GM21447 (cell line): Measurements from ENCODE around the gene SRGAP3.
A peak's percentile ranks its signal among the peaks of the same experiment; 100 is the strongest.

Source experiments
- ATAC-seq: cut with Tn5 transposase; IDR thresholded peaks from one replicate; pipeline ENCODE4 v1.9.1; 2021; ENCODE audit not compliant: unreplicated experiment

SRGAP3 gene

GRCh38 chr3:8996216-8996615 lies 253.2 kb downstream of the SRGAP3 start:
- no peak for ATAC-seq

DNA sequence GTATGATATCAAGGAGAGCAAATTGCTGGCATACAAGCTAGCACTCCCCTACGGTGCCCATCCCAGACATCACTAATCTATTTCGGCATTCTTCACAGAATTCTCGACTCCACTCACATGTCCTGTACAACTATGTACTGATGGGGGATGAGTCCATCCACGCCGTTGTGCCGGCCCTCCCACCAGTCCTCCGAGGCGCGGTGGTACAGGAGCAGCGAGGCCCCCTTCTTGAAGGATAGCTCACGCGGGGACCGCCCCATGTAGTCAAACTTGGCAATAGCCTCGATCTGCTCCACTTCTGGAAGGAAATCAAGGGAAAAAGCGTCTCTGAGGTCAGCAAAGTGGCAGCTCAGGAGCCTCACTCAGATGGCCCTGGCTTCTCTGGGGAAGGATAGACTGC lies 255.2 kb downstream of the SRGAP3 start:
- ATAC-seq: no peak

- ATAC-seq: no peak
These were observed 256.1 kb downstream of the SRGAP3 start for GRCh38 chr3:8993331-8993730.

GRCh38 chr3:8992854-8993253 lies 256.6 kb downstream of the SRGAP3 start:
- no peak for ATAC-seq

DNA sequence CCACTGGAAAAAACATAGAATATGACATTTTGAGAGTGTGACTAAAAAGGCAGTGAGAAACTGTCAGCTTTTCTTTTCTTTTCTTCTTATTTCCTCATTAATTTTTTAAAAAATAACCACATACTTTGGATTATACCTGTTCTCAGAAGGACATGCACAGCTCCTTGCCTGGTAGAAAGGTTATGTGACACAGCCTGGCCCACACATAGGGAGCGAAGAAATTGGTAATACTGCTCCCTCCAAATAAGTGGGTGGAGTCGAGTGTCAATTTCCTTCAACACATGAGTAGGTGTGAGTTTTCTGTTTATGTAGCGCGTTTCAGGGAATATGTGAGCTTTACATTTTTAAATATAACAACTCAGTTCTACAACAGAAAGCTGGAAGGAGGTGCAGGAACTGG lies 257.2 kb downstream of the SRGAP3 start:
- no peak for ATAC-seq

DNA sequence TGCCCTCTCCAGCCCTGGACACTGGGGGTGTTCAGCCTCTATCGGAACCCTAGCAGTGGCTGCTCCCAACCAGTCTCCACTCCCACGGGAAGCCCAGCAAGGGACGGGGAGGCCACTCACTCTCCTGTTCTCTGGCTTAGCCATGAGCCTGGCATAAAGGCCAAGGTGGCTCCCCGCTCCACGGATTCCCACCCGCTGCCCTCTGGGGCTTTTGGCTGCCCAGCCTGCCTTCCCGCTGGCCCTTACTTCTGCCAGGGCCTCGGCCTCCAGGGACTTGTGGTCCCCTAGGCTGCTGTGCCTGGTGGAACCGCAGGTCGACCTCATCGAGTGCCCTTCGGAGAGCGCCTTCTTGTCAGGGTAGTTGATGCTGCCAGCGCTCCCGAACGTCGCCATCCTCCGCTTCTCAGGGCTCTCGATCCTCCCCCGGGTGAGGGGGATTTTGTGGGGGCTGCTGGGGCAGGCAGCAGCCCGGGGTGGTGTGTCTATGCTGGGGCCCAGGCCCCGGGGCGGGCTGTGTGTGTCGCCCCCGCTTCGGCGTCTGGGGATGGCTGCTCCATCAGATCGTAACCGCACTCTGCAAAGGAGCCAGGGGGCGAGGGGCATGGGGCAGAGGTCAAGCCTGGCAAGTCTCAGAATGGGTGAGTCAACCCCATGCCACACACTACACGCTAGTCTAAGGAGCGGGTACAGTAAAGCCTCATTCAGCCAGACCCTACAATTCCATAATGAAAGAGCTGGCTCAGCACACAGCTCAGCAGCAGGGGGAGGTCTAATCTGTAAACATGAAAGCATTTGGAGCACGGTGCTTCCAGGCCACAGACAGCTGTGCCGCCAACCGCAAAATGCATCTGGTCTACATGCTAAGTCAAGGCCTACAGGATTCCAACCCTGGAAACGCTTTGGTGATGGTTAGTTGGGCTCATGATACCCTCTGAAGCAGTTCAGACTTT lies 258.9 kb downstream of the SRGAP3 start:
- ATAC-seq: no peak

DNA sequence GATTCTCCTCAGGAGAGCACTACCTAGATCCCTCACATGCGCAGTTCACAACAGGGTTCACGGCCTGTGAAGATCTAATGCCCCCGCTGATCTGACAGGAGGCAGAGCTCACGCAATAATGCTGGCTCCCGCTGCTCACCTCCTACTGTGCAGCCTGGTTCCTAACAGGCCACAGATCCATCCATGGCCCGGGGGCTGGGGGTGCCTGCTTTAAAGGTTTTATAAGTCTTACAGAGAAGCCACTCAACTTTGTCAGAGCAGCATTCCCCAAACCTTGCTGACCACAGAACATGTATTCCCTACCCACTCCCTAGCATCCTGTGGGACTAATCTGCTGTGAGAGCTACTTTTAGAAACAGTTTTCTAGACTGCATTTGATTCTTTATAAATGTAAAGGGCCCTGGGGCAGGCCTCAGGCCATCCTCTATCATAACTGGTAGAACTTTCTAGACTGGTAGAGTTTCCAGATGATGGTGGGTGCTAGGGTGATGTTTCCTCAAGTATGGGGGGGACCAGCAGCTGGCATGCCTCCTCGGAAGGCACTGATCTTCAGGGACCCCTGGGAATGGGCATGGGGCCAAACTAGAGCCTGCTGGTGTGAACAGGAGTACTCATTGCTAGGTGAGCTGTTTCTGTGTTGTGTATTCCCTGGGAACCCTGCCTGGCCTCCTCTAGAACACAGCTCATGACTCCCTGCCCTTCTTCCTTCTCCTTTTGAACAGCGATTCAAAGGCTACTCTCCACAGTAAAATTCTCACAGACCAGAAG lies 260.5 kb downstream of the SRGAP3 start:
- no peak for ATAC-seq

DNA sequence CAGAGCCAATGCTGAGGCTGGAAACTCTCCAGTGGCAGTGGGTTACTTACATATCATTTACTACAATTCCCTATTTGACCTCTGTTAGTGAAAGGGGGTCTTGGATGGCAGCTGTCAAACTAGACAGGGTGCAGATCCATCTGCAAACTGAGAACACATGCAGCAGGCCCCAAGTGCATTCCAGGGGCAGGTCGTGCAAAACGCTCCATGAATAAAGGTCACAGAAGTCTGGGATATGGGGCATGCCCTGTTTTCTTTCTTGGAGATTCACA lies 261.1 kb downstream of the SRGAP3 start:
- ATAC-seq: no peak

GRCh38 chr3:8987645-8988383 lies 261.6 kb downstream of the SRGAP3 start:
- peak; percentile 91 for ATAC-seq

DNA sequence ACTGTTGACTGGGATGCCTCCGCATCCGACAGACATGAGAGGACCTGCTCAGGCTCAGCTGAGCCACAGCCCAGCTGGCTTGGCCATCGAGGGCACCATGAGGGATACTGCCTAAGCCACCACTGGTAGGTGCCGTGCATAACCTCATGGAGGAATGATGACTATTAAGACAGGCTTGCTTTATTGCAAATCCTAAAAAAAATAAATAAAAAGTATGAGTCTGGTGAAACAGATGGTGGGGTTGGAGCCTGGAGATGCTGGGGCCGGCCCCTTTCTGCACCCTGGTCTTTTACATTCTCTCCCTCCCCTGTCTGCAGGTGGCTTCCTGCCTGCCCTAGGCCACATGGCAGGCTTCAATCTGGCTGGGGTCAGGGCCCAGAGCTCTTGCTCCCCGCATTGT lies 262.2 kb downstream of the SRGAP3 start:
- no peak for ATAC-seq

GRCh38 chr3:8986741-8987140 lies 262.7 kb downstream of the SRGAP3 start:
- ATAC-seq: no peak

- no peak for ATAC-seq
These were observed 263.6 kb downstream of the SRGAP3 start for GRCh38 chr3:8985876-8986275.

DNA sequence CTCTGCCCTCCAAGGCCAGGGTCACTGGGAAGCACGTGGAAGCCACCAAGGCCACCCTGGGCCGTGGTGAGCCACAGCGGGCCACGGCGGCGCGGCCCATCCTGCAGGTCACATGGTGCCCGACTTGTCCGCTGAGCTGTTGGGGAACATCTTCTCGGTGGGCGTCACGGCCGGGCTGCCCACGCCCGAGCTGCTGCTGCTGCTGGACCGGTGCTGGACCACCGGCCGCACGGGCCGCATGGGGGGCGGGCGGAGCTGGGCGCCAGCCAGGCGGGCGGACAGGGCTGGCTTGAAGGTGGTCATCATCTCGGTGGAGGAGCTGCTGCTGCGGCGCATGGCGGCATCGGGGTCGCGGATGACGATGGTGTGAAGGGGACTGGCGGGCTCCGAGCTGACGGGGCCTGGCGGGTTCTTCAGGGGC lies 264.0 kb downstream of the SRGAP3 start:
- no peak for ATAC-seq

DNA sequence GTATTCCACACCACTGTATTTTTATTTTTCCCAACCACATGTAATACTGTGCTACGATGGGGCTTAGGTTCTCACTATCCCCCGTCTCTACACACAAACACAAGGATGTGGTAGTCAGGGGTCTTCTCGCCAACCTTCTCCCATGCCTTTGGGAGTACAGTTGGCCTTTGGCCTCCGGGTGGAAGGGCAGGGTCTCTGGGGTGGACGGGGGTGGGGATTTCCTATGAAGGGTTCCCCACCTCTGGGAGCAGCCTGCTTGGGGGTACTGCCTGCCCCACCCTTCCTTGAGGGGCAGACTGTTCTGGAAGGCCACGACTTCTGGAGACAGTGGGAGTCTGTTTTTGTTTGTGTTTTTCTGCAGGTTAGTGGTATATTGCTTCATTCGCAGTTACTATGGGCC lies 264.9 kb downstream of the SRGAP3 start:
- ATAC-seq: no peak

GRCh38 chr3:8984081-8984480 lies 265.4 kb downstream of the SRGAP3 start:
- no peak for ATAC-seq

DNA sequence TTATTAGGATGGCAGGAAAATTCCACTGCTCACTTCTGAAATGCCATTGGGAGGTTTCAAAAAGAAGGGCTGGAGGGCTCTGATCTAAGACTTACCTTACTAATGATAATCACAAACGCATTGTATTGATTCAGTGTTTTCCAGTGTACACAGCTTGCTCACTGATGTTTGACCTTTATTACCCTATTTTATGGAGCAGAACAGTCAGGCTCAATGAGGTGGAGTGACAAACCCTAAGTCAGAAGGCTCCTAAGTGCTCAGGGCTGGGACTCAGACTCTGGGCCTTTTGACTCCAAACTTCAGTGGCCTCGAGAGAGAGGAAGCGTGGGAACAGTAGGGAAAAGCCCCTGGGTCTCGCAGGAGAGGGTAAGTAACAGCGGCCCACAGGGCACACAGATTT lies 265.9 kb downstream of the SRGAP3 start:
- ATAC-seq: no peak

GRCh38 chr3:8983026-8983425 lies 266.4 kb downstream of the SRGAP3 start:
- no peak for ATAC-seq

DNA sequence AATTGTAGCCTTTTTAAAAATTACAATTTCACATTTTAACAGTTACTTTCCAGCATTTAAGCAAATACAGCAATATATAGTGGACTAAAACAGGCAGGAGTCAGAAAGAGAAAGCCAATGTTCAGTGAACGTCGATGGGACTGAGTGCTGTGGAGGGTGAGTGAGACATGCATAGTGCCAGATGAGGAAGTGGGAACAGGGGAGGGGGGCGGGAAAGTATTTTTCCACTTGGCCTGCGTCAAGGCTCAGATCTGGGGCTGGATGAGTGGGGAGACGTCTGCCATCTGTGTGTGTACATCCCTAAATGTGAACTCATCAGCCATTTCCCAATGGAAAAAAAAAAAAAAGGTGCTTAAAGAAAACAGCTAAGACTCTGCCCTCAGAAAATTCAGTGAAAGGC lies 266.9 kb downstream of the SRGAP3 start:
- no peak for ATAC-seq

DNA sequence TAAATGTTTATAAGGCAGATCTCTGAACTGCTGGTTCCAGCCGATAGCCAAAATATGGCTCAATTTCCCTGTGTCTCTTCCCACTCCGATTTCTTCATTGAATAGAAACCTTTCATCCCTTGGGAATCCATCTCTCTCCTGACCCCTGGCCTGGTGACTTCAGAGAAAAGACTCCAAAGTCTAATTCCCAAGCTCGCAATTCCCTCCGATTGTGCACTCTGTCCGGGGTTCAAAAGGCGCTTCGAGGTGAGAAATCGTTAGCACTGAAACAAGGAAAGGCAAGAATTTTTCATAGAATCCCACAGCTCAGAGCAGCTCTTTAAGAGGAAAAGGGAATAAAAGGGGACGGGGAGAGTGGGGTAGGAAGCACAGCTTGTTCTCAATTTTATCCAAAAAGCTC lies 267.7 kb downstream of the SRGAP3 start:
- ATAC-seq: no peak

DNA sequence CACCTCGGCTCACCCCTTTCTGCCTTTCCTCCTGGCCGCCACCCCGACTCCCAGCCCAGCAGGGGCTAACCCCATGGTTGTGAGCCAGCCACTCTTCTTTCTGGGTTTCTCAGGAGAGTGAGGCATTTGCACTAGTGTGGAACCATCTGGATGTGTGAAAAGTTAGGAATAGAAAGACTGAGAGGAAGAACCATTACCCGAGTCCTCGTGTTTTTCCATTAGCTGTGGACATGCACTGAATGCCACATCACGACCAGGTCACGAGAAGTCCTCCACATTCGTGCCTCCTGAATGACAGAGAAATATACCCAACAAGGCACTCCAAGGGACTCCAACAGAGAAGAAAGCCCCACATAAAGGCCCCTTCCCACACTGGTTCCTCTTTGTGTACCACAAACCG lies 268.1 kb downstream of the SRGAP3 start:
- no peak for ATAC-seq

GRCh38 chr3:8980756-8981257 lies 268.6 kb downstream of the SRGAP3 start:
- ATAC-seq: no peak

DNA sequence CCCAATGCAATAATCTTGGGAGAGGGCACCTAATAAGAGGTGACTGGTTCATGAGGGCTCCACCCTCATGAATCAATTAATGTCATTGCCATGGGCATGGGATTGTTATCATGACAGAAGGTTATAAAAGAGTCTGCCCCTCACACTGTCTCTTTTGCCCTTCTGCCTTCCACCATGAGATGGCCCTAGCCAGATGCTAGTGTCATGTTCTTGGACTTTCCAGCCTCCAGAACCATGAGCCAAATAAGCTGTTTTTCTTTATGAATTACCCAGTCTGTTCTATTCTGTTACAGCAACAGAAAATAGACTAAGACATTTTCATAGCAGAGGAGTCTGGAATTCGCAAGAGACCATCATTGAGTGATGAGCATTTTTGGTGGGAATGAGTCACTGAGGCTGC lies 270.2 kb downstream of the SRGAP3 start:
- ATAC-seq: no peak
